ENCODE data around the gene CALCA.

The CALCA gene

GRCh38 chr11:14953904-14954303 lies 18.2 kb downstream of the CALCA start:
- H3K4me3 ChIP-seq, result no peak overlapping the region
- H3K27ac ChIP-seq, result no peak overlapping the region

- Histone ChIP-seq H3K27ac (no peak overlapping the region), H3K4me3 (no peak overlapping the region)
Observed at GRCh38 chr11:14949437-14950147, 22.6 kb downstream of the CALCA start.

DNA sequence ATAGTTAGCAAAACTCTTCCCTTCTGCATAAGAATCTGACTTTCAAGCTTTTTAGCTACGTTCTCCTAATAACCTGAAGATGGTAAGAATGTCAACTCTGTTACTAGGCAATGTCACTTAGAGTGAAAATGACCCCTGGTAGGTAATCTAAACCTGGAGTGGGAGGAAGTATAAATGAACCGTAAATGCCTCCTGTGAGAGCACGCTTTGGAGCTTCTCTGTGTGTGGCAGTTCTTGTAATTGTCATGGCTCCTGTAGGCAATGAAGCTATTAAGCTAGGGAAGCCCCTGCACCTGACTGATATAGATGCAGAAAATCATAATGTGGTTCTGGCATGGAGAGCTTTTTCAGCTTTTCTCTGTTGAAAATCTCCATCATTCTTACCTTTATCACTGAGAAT lies 29.4 kb downstream of the CALCA start:
- no peak overlapping the region for H3K27ac ChIP-seq
- H3K4me3 ChIP-seq, result no peak overlapping the region

- no peak overlapping the region for H3K4me3 ChIP-seq
- no peak overlapping the region for H3K27ac ChIP-seq
Observed at GRCh38 chr11:14938936-14939335, 33.2 kb downstream of the CALCA start.

- Histone ChIP-seq H3K4me3 (no peak overlapping the region), H3K27ac (no peak overlapping the region)
Observed at GRCh38 chr11:14934641-14935351, 37.4 kb downstream of the CALCA start.

- H3K27ac ChIP-seq, result no peak overlapping the region
Observed at GRCh38 chr11:14932447-14932846, 39.7 kb downstream of the CALCA start.

GRCh38 chr11:14930369-14930768 lies 41.8 kb downstream of the CALCA start:
- no peak overlapping the region for H3K27ac ChIP-seq
- H3K4me3 ChIP-seq, result no peak overlapping the region

More at GRCh38 chr11:14932447-14932846, 39.7 kb downstream of the CALCA start:
- no peak overlapping the region for H3K4me3 ChIP-seq

- Histone ChIP-seq H3K4me3 (no peak overlapping the region), H3K27ac (no peak overlapping the region)
Observed at GRCh38 chr11:14927146-14927545, 45.0 kb downstream of the CALCA start.

DNA sequence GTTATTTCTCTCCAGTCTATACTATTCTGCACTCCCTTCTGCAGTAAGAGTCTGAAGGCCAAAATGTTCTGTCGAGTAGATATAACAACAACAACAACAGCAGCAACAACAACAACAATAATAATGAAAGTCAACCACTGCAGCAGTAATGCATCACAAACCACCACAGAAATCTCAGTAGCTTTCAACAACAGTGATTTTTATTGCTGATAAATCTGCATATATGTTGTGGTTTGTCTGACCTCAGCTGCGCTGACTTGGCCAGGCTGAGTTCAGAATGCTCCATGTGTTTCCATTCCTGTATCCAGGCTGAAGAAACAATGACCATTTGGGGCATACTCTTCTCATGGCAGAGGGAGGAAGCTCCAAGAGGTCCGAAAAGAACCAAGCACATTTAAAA lies 47.8 kb downstream of the CALCA start:
- Histone ChIP-seq H3K4me3 (no peak overlapping the region), H3K27ac (no peak overlapping the region)
